ENCODE data around the gene CD160.
"Not testable (repeated sequence)": the region's sequence is repeated elsewhere in the genome, so short reads cannot be mapped to it uniquely, and the experiment has no call there.

CD160 gene

GRCh38 chr1:145719230-145720079 lies at the start of gene CD160:
CD160 (plus strand) TSS chr1:145719499; CDS start chr1:145728328, 8,829 bp downstream.
- DNase-seq, result peak; percentile 51

GRCh38 chr1:145670995-145671745 lies 48.1 kb upstream of the CD160 start:
- not testable (repeated sequence) for DNase-seq

- not testable (repeated sequence) for DNase-seq
These were observed 46.1 kb upstream of the CD160 start for GRCh38 chr1:145673217-145673616.

GRCh38 chr1:145684858-145685257 lies 34.4 kb upstream of the CD160 start:
- not testable (repeated sequence) for DNase-seq

GRCh38 chr1:145686078-145686477 lies 33.2 kb upstream of the CD160 start:
- not testable (repeated sequence) for DNase-seq

- DNase-seq, result no peak
These were observed 31.0 kb upstream of the CD160 start for GRCh38 chr1:145688328-145688727.

GRCh38 chr1:145688924-145689323 lies 30.4 kb upstream of the CD160 start:
- no peak for DNase-seq

GRCh38 chr1:145689922-145690321 lies 29.4 kb upstream of the CD160 start:
- no peak for DNase-seq

- DNase-seq, result no peak
These were observed 28.4 kb upstream of the CD160 start for GRCh38 chr1:145690587-145691558.

- peak; percentile 11 for DNase-seq
These were observed 26.4 kb upstream of the CD160 start for GRCh38 chr1:145692785-145693443.

GRCh38 chr1:145695821-145696629 lies 23.3 kb upstream of the CD160 start:
- no peak for DNase-seq

GRCh38 chr1:145696630-145696960 lies 22.7 kb upstream of the CD160 start:
- no peak for DNase-seq

GRCh38 chr1:145701306-145701862 lies 17.9 kb upstream of the CD160 start:
- DNase-seq, result no peak

- no peak for DNase-seq
These were observed 17.2 kb upstream of the CD160 start for GRCh38 chr1:145702052-145702451.

- DNase-seq, result no peak
These were observed 16.5 kb upstream of the CD160 start for GRCh38 chr1:145702826-145703225.

- DNase-seq, result no peak
These were observed 13.7 kb upstream of the CD160 start for GRCh38 chr1:145705622-145706021.

- no peak for DNase-seq
These were observed 13.1 kb upstream of the CD160 start for GRCh38 chr1:145706086-145706664.

- DNase-seq, result no peak
These were observed 12.0 kb upstream of the CD160 start, which contains the start of gene PDZK1 for GRCh38 chr1:145707183-145707867. PDZK1 (minus strand) TSS chr1:145707368; CDS start chr1:145688021, 19,347 bp downstream.

- no peak for DNase-seq
These were observed 11.2 kb upstream of the CD160 start for GRCh38 chr1:145708063-145708462.

Measured in activated CD8-positive, alpha-beta memory T cell treated with anti-CD3 and anti-CD28 coated beads for 24 hours (primary cell).